ENCODE measurements around the gene IFT25. TPM values are rescaled to one million over a fixed set of nuclear protein-coding genes. Genes with fewer than 3 reads are reported as not detected.

IFT25 gene
- total and polyA plus RNA-seq, 2 of the 13 experiments (the other 11 are each of a cell fraction or from before 2014, with no cell fraction given), result 19.7 to 48.0 TPM

- no peak; the same call in 1 of the 2 replicates for TF ChIP-seq ZNF724P (CRISPR knock-in tag; IDR thresholded peaks at IDR 0.05; ENCODE audit: borderline replicate concordance)
- TF ChIP-seq STAT6 (CRISPR knock-in tag; IDR thresholded peaks at IDR 0.05; ENCODE audit: borderline replicate concordance), result no peak
- peak; percentile 31; the same call in 1 of the 2 replicates for TF ChIP-seq PITX1 (CRISPR knock-in tag; IDR thresholded peaks at IDR 0.05)
- TF ChIP-seq ZNF468 (CRISPR knock-in tag; IDR thresholded peaks at IDR 0.05), result no peak
- TF ChIP-seq TGIF2 (CRISPR knock-in tag; IDR thresholded peaks at IDR 0.05), result no peak
- no peak for TF ChIP-seq ZNF850 (CRISPR knock-in tag; conservative IDR thresholded peaks at IDR 0.05)
- TF ChIP-seq CHD4 (IDR thresholded peaks at IDR 0.05; ENCODE audit: borderline replicate concordance, low read length), result no peak
- TF ChIP-seq GATAD1 (CRISPR knock-in tag; IDR thresholded peaks at IDR 0.05), result 0 out of 2 replicates have a peak, but pooled peaks have one; percentile 30
- TF ChIP-seq, protein P1, sequence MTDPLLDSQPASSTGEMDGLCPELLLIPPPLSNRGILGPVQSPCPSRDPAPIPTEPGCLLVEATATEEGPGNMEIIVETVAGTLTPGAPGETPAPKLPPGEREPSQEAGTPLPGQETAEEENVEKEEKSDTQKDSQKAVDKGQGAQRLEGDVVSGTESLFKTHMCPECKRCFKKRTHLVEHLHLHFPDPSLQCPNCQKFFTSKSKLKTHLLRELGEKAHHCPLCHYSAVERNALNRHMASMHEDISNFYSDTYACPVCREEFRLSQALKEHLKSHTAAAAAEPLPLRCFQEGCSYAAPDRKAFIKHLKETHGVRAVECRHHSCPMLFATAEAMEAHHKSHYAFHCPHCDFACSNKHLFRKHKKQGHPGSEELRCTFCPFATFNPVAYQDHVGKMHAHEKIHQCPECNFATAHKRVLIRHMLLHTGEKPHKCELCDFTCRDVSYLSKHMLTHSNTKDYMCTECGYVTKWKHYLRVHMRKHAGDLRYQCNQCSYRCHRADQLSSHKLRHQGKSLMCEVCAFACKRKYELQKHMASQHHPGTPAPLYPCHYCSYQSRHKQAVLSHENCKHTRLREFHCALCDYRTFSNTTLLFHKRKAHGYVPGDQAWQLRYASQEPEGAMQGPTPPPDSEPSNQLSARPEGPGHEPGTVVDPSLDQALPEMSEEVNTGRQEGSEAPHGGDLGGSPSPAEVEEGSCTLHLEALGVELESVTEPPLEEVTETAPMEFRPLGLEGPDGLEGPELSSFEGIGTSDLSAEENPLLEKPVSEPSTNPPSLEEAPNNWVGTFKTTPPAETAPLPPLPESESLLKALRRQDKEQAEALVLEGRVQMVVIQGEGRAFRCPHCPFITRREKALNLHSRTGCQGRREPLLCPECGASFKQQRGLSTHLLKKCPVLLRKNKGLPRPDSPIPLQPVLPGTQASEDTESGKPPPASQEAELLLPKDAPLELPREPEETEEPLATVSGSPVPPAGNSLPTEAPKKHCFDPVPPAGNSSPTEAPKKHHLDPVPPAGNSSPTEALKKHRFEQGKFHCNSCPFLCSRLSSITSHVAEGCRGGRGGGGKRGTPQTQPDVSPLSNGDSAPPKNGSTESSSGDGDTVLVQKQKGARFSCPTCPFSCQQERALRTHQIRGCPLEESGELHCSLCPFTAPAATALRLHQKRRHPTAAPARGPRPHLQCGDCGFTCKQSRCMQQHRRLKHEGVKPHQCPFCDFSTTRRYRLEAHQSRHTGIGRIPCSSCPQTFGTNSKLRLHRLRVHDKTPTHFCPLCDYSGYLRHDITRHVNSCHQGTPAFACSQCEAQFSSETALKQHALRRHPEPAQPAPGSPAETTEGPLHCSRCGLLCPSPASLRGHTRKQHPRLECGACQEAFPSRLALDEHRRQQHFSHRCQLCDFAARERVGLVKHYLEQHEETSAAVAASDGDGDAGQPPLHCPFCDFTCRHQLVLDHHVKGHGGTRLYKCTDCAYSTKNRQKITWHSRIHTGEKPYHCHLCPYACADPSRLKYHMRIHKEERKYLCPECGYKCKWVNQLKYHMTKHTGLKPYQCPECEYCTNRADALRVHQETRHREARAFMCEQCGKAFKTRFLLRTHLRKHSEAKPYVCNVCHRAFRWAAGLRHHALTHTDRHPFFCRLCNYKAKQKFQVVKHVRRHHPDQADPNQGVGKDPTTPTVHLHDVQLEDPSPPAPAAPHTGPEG (CRISPR knock-in tag; IDR thresholded peaks at IDR 0.05), result no peak
- peak; percentile 56 for TF ChIP-seq TAF15 (IDR thresholded peaks at IDR 0.05; ENCODE audit: low read depth, low read length, poor library complexity, severe bottlenecking)
- no peak for TF ChIP-seq NFIC (IDR thresholded peaks at IDR 0.05; ENCODE audit: low read length)
- TF ChIP-seq, protein P2, sequence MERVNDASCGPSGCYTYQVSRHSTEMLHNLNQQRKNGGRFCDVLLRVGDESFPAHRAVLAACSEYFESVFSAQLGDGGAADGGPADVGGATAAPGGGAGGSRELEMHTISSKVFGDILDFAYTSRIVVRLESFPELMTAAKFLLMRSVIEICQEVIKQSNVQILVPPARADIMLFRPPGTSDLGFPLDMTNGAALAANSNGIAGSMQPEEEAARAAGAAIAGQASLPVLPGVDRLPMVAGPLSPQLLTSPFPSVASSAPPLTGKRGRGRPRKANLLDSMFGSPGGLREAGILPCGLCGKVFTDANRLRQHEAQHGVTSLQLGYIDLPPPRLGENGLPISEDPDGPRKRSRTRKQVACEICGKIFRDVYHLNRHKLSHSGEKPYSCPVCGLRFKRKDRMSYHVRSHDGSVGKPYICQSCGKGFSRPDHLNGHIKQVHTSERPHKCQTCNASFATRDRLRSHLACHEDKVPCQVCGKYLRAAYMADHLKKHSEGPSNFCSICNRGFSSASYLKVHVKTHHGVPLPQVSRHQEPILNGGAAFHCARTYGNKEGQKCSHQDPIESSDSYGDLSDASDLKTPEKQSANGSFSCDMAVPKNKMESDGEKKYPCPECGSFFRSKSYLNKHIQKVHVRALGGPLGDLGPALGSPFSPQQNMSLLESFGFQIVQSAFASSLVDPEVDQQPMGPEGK (CRISPR knock-in tag; IDR thresholded peaks at IDR 0.05), result peak; percentile 33; the same call in 1 of the 2 replicates
- TF ChIP-seq ZNF768 (CRISPR knock-in tag; IDR thresholded peaks at IDR 0.05), result peak; percentile 48; the same call in 1 of the 2 replicates
- TF ChIP-seq ZNF446 (CRISPR knock-in tag; IDR thresholded peaks at IDR 0.05), result 0 out of 2 replicates have a peak, but pooled peaks have one; percentile 67
- no peak for TF ChIP-seq KAT2B (IDR thresholded peaks at IDR 0.05; ENCODE audit: borderline replicate concordance, low read depth, low read length)
- TF ChIP-seq GPN1 (CRISPR knock-in tag; IDR thresholded peaks at IDR 0.05; ENCODE audit: borderline replicate concordance), result no peak
- no peak for TF ChIP-seq ELF1 (CRISPR knock-in tag; IDR thresholded peaks at IDR 0.05)
- no peak for TF ChIP-seq SMYD3 (CRISPR knock-in tag; IDR thresholded peaks at IDR 0.05)
- no peak for TF ChIP-seq ARNT (IDR thresholded peaks at IDR 0.05)
- no peak for TF ChIP-seq STAT5B (CRISPR knock-in tag; IDR thresholded peaks at IDR 0.05)
- TF ChIP-seq DMAP1 (CRISPR knock-in tag; IDR thresholded peaks at IDR 0.05), result no peak
Observed at GRCh38 chr1:53945433-53946251, at the start of gene IFT25 (continued).

All from HepG2 (cell line).